NT2/D1 (cell line): ENCODE measurements around the gene TDG.

Source experiments
- DNase-seq: peaks from one replicate; pipeline ENCODE4 v3.0.0-alpha.2; 2011; ENCODE audit warnings: low read depth, low spot score
- H3K27me3 ChIP-seq: 2 replicates; pipeline ENCODE4 v1.6.0; 2011; ENCODE audit warnings: mild to moderate bottlenecking; ENCODE audit not compliant: insufficient read length, insufficient read depth
- H3K36me3 ChIP-seq: 2 replicates; pipeline ENCODE4 v1.6.1; 2011; ENCODE audit warnings: mild to moderate bottlenecking, low read length, mixed read lengths; ENCODE audit not compliant: insufficient read depth, insufficient read length
- H3K4me1 ChIP-seq: 2 replicates; pipeline ENCODE4 v1.5.1; 2011; ENCODE audit not compliant: insufficient read depth, insufficient read length
- H3K4me3 ChIP-seq: 2 replicates; pipeline ENCODE4 v1.5.1; 2011; ENCODE audit warnings: low read depth; ENCODE audit not compliant: insufficient read length
- H3K9ac ChIP-seq: 2 replicates; pipeline ENCODE4 v1.6.0; 2011; ENCODE audit warnings: low read depth; ENCODE audit not compliant: insufficient read length
- H3K9me3 ChIP-seq: 2 replicates; pipeline ENCODE4 v1.5.1; 2011; ENCODE audit warnings: mild to moderate bottlenecking, low read length; ENCODE audit not compliant: insufficient read depth
- SUZ12 ChIP-seq: IDR thresholded peaks from 2 replicates; pipeline ENCODE4 v1.6.1; 2011; ENCODE audit not compliant: insufficient read length, insufficient read depth; ENCODE audit errors: extremely low read depth
- YY1 ChIP-seq: IDR thresholded peaks from 2 replicates; pipeline ENCODE4 v1.6.1; 2011; ENCODE audit not compliant: insufficient read length, insufficient read depth
- ZNF274 ChIP-seq: IDR thresholded peaks from 2 replicates; pipeline ENCODE4 v1.6.1; 2011; ENCODE audit warnings: mild to moderate bottlenecking, low read depth, low read length

Gene TDG

GRCh38 chr12:103952497-103952896 is 13.2 kb upstream of the TDG start:
- Histone ChIP-seq H3K27me3 (no peaks in the 10 kb centered on the region), H3K9me3 (no peaks in the 10 kb centered on the region), H3K4me1 (no peaks in the 10 kb centered on the region), H3K36me3 (peaks cover 73% of the 10 kb centered on the region), H3K9ac (no peak overlapping the region), H3K4me3 (no peak overlapping the region)
- TF ChIP-seq ZNF274 (no peak), SUZ12 (no peak), YY1 (no peak)
- no peak for DNase-seq

DNA sequence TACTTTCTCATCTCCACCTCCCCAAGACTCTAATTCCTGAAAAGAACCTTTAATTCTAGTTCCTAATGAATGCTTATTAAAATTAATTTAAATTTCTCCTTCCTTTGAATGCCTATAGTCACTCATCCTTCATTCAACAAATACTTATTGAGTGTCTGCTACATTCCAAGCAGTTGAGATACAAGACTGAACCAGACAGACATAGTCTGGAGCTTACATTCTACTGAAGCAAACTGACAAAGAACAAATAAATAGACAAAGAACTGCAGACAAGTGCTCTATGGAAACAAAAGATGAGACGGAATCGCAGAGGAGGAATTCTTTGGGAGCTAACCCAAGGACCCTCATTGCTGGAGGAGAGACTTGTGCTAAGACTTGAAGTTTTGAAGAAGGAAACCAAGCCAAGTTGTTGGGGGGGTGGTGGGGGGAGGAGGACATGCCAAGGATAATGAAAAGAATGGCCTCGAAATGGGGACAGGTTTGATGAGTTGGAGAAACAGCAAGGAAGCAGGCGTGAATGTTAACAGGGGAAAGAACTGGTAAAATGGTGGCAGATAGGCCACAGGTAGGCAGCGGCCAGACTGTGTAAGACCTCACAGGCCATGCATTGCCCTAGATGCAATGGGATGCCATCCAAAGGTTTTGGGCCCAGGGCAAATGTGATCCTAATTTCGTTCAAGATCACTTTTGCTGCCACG is 9.7 kb upstream of the TDG start:
- Histone ChIP-seq H3K27me3 (no peaks in the 10 kb centered on the region), H3K9me3 (no peaks in the 10 kb centered on the region), H3K9ac (peak overlapping the region; percentile 99), H3K36me3 (peaks cover 39% of the 10 kb centered on the region), H3K4me3 (peak overlapping the region; percentile 95), H3K4me1 (no peaks in the 10 kb centered on the region)
- TF ChIP-seq ZNF274 (no peak), SUZ12 (no peak), YY1 (no peak)
- DNase-seq = no peak

DNA sequence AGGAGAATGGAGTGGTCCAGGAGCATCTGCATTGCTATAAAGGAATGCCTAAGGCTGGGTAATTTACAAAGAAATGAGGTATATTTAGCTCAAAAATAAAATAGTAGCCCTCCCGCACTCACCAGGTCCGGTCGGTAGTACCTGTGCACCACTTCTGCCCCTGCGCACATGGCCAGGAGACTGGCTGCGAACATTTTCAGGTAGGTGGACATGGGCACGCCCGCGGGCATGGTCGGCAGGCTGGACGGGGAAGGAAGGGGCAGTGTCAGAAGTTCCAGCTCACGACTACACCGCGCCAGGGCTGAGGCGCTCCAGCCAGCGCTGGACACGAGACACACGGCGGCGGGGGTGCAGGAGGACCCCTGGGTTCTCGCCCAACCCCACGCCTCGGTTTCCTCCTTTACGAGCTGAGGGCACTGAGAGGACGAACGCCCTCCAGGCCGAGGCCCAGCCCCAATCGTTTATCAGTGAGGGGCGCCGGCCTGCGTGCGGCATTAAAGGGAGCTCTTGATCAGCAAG is 9.1 kb upstream of the TDG start:
- TF ChIP-seq ZNF274 (no peak), YY1 (no peak), SUZ12 (no peak)
- peaks cover 33% of the 10 kb centered on the region for H3K36me3 ChIP-seq
- no peaks in the 10 kb centered on the region for H3K27me3 ChIP-seq
- no peak for DNase-seq
- no peaks in the 10 kb centered on the region for H3K4me1 ChIP-seq
- peak overlapping the region; percentile 99 for H3K9ac ChIP-seq
- no peaks in the 10 kb centered on the region for H3K9me3 ChIP-seq
- peak overlapping the region; percentile 95 for H3K4me3 ChIP-seq

DNA sequence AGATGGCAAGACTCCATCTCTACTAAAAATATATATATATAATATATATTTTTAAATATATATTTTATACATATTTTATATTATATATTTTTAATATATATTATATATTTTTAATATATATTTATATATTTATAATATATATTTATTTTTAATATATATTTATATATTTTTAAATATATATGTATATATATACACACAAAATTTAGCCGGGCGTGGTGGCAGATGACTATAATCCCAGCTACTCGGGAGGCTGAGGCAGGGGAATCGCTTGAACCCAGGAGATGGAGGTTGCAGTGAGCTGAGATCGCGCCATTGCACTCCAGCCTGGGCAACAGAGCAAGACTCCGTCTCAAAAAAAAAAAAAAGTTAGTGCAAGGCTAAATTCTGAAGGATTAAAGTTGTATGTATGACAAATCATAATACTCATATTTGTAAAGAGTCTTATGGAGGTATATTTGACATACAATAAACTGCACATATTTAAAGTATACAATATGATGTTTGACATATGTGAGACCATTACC is 7.7 kb upstream of the TDG start:
- H3K4me3 ChIP-seq = peak overlapping the region; percentile 95
- H3K27me3 ChIP-seq = no peaks in the 10 kb centered on the region
- no peaks in the 10 kb centered on the region for H3K9me3 ChIP-seq
- no peak overlapping the region for H3K9ac ChIP-seq
- H3K4me1 ChIP-seq = no peaks in the 10 kb centered on the region
- no peak for DNase-seq
- TF ChIP-seq ZNF274 = no peak
- no peak for TF ChIP-seq YY1
- no peak for TF ChIP-seq SUZ12
- peaks cover 26% of the 10 kb centered on the region for H3K36me3 ChIP-seq

DNA sequence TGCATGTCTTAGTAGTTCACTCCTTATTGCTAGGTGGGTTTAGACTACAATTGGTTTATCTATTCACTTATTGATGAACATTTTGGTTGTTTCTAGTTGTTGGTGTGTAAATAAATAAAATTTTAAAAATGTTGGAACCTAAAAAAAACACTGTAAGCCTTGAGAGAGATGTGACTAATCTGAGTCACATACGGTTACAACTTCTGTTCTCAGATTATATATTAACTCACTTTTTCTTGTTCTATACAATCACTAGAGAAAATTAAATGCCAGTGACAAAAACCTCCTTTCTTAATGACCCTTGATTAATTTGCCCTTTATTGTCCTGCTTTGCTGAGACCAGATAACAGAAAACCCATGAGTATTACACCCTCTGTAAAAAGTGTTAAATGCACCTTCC is 7.1 kb upstream of the TDG start:
- no peaks in the 10 kb centered on the region for H3K4me1 ChIP-seq
- no peak for DNase-seq
- peaks cover 26% of the 10 kb centered on the region for H3K36me3 ChIP-seq
- no peaks in the 10 kb centered on the region for H3K9me3 ChIP-seq
- no peak overlapping the region for H3K9ac ChIP-seq
- no peaks in the 10 kb centered on the region for H3K27me3 ChIP-seq
- H3K4me3 ChIP-seq = no peak overlapping the region
- no peak for TF ChIP-seq YY1
- no peak for TF ChIP-seq SUZ12
- TF ChIP-seq ZNF274 = no peak

DNA sequence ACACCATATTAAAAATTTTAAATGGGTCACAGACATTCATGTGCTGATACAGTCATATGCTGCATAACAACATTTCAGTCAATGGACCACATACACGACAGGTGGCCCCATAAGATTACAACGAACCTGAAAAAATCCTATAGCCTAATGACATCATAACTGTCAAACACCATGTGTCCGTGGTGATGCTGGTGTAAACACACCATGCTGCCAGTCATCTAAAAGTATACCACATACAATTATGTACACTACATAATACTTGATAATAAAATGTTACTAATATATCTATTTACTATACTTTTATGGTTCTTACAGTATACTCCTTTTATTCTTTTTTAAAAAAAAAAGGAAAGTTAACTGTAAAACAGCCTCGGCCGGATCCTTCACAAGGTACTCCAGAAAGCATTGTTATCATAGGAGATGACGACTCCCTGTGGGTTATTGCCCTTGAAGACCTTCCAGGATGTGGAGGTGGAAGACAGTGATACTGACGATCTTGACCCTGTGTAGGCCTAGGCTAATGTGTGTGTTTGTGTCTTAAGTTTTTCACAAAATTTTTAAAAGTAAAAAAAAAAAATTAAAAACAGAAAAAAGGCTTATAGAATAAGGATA is 5.0 kb upstream of the TDG start:
- no peaks in the 10 kb centered on the region for H3K9me3 ChIP-seq
- DNase-seq = no peak
- H3K9ac ChIP-seq = no peak overlapping the region
- H3K27me3 ChIP-seq = no peaks in the 10 kb centered on the region
- TF ChIP-seq ZNF274 = no peak
- no peak for TF ChIP-seq SUZ12
- TF ChIP-seq YY1 = no peak
- H3K36me3 ChIP-seq = peaks cover 26% of the 10 kb centered on the region
- no peaks in the 10 kb centered on the region for H3K4me1 ChIP-seq
- H3K4me3 ChIP-seq = no peak overlapping the region

GRCh38 chr12:103962493-103962892 is 3.2 kb upstream of the TDG start:
- Histone ChIP-seq H3K9ac (no peak overlapping the region), H3K4me1 (no peaks in the 10 kb centered on the region), H3K4me3 (no peak overlapping the region), H3K9me3 (no peaks in the 10 kb centered on the region), H3K27me3 (no peaks in the 10 kb centered on the region), H3K36me3 (peaks cover 30% of the 10 kb centered on the region)
- no peak for TF ChIP-seq YY1
- no peak for TF ChIP-seq SUZ12
- no peak for DNase-seq
